ENCODE measurements around the gene OVCH2. TPM values are rescaled to one million over a fixed set of nuclear protein-coding genes. Genes with fewer than 3 reads are reported as not detected.

OVCH2 gene
- total and polyA plus RNA-seq, 2 donors (not counting 1 experiment from before 2014, with no cell fraction given) = not detected

GRCh38 chr11:7639643-7640025 lies 66.6 kb downstream of the OVCH2 start:
- H3K79me2 ChIP-seq (ENCODE audit: control insufficient read depth, insufficient read depth, low read length) = no peaks in the 10 kb centered on the region
- H2AFZ ChIP-seq (ENCODE audit: low read length) = no peak overlapping the region
- H3K4me1 ChIP-seq (ENCODE audit: control insufficient read depth, extremely low read depth, insufficient read depth, low read length) = peaks cover 4% of the 10 kb centered on the region
- no peak overlapping the region for H3K27ac ChIP-seq (ENCODE audit: insufficient read depth, low read length)
- TF ChIP-seq CTCF (conservative IDR thresholded peaks at IDR 0.05 in 1 of 2, IDR thresholded peaks at IDR 0.05 in 1 of 2; ENCODE audit: low read depth in 1 of 2, low read length in 2 of 2) (no peak), EZH2 (IDR thresholded peaks at IDR 0.05; ENCODE audit: low read length, missing control alignments) (no peak)
- no peaks in the 10 kb centered on the region for H3K27me3 ChIP-seq (ENCODE audit: control insufficient read depth, insufficient read depth, low read length)
- H4K20me1 ChIP-seq (ENCODE audit: control insufficient read depth, extremely low read depth, insufficient read depth, low read length) = no peaks in the 10 kb centered on the region
- no peak for DNase-seq (ENCODE audit: low read depth in 2 of 2)
- H3K9ac ChIP-seq (ENCODE audit: insufficient read depth, low read length) = no peak overlapping the region
- no peak overlapping the region for H3K4me3 ChIP-seq (replicated peaks in 1 of 4; ENCODE audit: control extremely low read depth in 1 of 4, insufficient read depth in 1 of 4, low read depth in 3 of 4, low read length in 4 of 4)
- H3K36me3 ChIP-seq (ENCODE audit: control insufficient read depth, insufficient read depth, low read length) = no peaks in the 10 kb centered on the region
- H3K9me3 ChIP-seq (ENCODE audit: control insufficient read depth, insufficient read depth, low read depth, low read length) = no peaks in the 10 kb centered on the region
- H3K4me2 ChIP-seq (ENCODE audit: extremely low read depth, insufficient read depth, low read length) = no peak overlapping the region

Other genes with a start within 250 kb of the OVCH2 start
- 20.0 and 22.8 TPM in 2 replicates for gene OLFML1, start 221.0 kb downstream of the OVCH2 start, total RNA-seq
- 24.4 and 183 TPM in 2 replicates for gene OLFML1, start 221.0 kb downstream of the OVCH2 start, polyA plus RNA-seq
- gene PPFIBP2, start 192.5 kb downstream of the OVCH2 start, total RNA-seq = 31.3 and 38.8 TPM in 2 replicates
- 8.6 and 11.4 TPM in 2 replicates for gene PPFIBP2, start 192.5 kb downstream of the OVCH2 start, polyA plus RNA-seq
- gene CYB5R2, start 33.0 kb downstream of the OVCH2 start, total RNA-seq = 16.2 and 17.2 TPM in 2 replicates
- 22.5 and 23.3 TPM in 2 replicates for gene CYB5R2, start 33.0 kb downstream of the OVCH2 start, polyA plus RNA-seq
- 0.17 TPM in 1 of 2 replicates, not detected in the other for gene OR5P2, start 90.5 kb upstream of the OVCH2 start, total RNA-seq
- gene OR5P2, start 90.5 kb upstream of the OVCH2 start, polyA plus RNA-seq = not detected in 2 replicates
- gene OR5P3, start 124.4 kb upstream of the OVCH2 start, total RNA-seq = not detected in 2 replicates
- not detected in 2 replicates for gene OR5P3, start 124.4 kb upstream of the OVCH2 start, polyA plus RNA-seq
- gene OR10A6, start 224.8 kb upstream of the OVCH2 start, total RNA-seq = under 0.01 TPM in 1 of 2 replicates, not detected in the other
- 0.05 and 0.06 TPM in 2 replicates for gene OR10A6, start 224.8 kb upstream of the OVCH2 start, polyA plus RNA-seq
- 0.17 TPM in 1 of 2 replicates, not detected in the other for gene OR10A3, start 235.2 kb upstream of the OVCH2 start, total RNA-seq
- gene OR10A3, start 235.2 kb upstream of the OVCH2 start, polyA plus RNA-seq = 0.07 TPM in 1 of 2 replicates, not detected in the other

Data from fibroblast of lung (primary cell).